ENCODE measurements around the gene ATP5ME. TPM values are rescaled to one million over a fixed set of nuclear protein-coding genes. Genes with fewer than 3 reads are reported as not detected.

ATP5ME gene
- total and polyA plus RNA-seq, 2 experiments from 2014 or later: 143 to 669 TPM

GRCh38 chr4:665381-665750, 8.7 kb downstream of the ATP5ME start:
- 94% methylated on average over 12 of the region's 12 CpGs for WGBS (ENCODE audit: low lambda C conversion rate, missing lambda C conversion rate)
- Histone ChIP-seq H3K9me2 (replicated peaks; ENCODE audit: insufficient read depth) (no peaks in the 10 kb centered on the region), H3K4me2 (peak overlapping the region; percentile 94)

DNA sequence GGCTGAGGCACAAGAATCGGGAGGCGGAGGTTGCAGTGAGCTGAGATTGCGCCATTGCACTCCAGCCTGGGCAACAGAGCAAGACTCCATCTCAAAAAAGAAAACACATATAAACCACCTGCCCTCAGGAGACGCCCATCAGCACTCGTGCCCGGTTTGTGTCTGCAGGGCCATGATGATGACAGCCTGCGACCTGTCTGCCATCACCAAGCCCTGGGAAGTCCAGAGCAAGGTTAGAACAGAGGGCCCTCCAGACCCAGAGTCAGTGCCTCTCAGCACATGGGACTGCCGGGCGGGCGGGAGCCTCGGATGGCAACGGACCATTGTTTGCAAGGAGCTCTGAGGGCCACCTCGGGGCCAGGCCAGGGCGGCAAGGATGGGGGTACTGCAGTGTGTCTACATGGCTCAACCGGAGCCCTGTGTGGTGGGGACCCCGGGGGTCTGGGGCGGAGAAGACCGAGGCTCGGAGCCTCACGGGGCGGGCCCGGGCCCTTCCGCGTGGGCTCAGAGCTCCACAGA, 9.3 kb downstream of the ATP5ME start:
- Histone ChIP-seq H3K27ac (no peak overlapping the region), H3K4me1 (ENCODE audit: insufficient read depth) (peaks cover 12% of the 10 kb centered on the region), H3K9me3 (ENCODE audit: low read depth) (no peaks in the 10 kb centered on the region), H4K20me1 (ENCODE audit: insufficient read depth, poor library complexity, severe bottlenecking) (no peaks in the 10 kb centered on the region), H3K79me2 (peaks cover 2% of the 10 kb centered on the region), H3K4me2 (peak overlapping the region; percentile 94), H3K27me3 (no peaks in the 10 kb centered on the region), H3K4me3 (no peak overlapping the region), H2AFZ (no peak overlapping the region), H3K36me3 (replicated peaks; ENCODE audit: insufficient read depth, low read depth) (no peaks in the 10 kb centered on the region), H3K9me2 (replicated peaks; ENCODE audit: insufficient read depth) (no peaks in the 10 kb centered on the region)
- no peak for DNase-seq (ENCODE audit: low spot score)
- no peak for TF ChIP-seq EZH2 (IDR thresholded peaks at IDR 0.05; ENCODE audit: borderline replicate concordance)
- TF ChIP-seq EZH2phosphoT487 (IDR thresholded peaks at IDR 0.05; ENCODE audit: low read depth, severe bottlenecking, unreplicated experiment): no peak
- TF ChIP-seq, protein P1, sequence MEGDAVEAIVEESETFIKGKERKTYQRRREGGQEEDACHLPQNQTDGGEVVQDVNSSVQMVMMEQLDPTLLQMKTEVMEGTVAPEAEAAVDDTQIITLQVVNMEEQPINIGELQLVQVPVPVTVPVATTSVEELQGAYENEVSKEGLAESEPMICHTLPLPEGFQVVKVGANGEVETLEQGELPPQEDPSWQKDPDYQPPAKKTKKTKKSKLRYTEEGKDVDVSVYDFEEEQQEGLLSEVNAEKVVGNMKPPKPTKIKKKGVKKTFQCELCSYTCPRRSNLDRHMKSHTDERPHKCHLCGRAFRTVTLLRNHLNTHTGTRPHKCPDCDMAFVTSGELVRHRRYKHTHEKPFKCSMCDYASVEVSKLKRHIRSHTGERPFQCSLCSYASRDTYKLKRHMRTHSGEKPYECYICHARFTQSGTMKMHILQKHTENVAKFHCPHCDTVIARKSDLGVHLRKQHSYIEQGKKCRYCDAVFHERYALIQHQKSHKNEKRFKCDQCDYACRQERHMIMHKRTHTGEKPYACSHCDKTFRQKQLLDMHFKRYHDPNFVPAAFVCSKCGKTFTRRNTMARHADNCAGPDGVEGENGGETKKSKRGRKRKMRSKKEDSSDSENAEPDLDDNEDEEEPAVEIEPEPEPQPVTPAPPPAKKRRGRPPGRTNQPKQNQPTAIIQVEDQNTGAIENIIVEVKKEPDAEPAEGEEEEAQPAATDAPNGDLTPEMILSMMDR (IDR thresholded peaks at IDR 0.05; ENCODE audit: poor library complexity): no peak
- WGBS (ENCODE audit: low lambda C conversion rate, missing lambda C conversion rate): 99% methylated on average over 19 of the region's 24 CpGs

More at GRCh38 chr4:665381-665750, 8.7 kb downstream of the ATP5ME start:
- TF ChIP-seq EZH2 (IDR thresholded peaks at IDR 0.05; ENCODE audit: borderline replicate concordance): no peak
- TF ChIP-seq EZH2phosphoT487 (IDR thresholded peaks at IDR 0.05; ENCODE audit: low read depth, severe bottlenecking, unreplicated experiment): no peak
- TF ChIP-seq, protein P1 (IDR thresholded peaks at IDR 0.05; ENCODE audit: poor library complexity): no peak
- Histone ChIP-seq H3K4me3 (no peak overlapping the region), H2AFZ (no peak overlapping the region), H3K36me3 (replicated peaks; ENCODE audit: insufficient read depth, low read depth) (no peaks in the 10 kb centered on the region), H4K20me1 (ENCODE audit: insufficient read depth, poor library complexity, severe bottlenecking) (no peaks in the 10 kb centered on the region), H3K79me2 (peaks cover 2% of the 10 kb centered on the region), H3K9me3 (ENCODE audit: low read depth) (no peaks in the 10 kb centered on the region), H3K4me1 (ENCODE audit: insufficient read depth) (peaks cover 12% of the 10 kb centered on the region), H3K27ac (no peak overlapping the region), H3K27me3 (no peaks in the 10 kb centered on the region)
- no peak for DNase-seq (ENCODE audit: low spot score)

GRCh38 chr4:663438-664428, 10.3 kb downstream of the ATP5ME start:
- H3K9me2 ChIP-seq (replicated peaks; ENCODE audit: insufficient read depth): no peaks in the 10 kb centered on the region
- H3K4me3 ChIP-seq: peak overlapping the region; percentile 86
- H4K20me1 ChIP-seq (ENCODE audit: insufficient read depth, poor library complexity, severe bottlenecking): no peaks in the 10 kb centered on the region
- TF ChIP-seq, protein P1 (IDR thresholded peaks at IDR 0.05; ENCODE audit: poor library complexity): peak; percentile 31
- TF ChIP-seq EZH2 (IDR thresholded peaks at IDR 0.05; ENCODE audit: borderline replicate concordance): no peak
- peaks cover 12% of the 10 kb centered on the region for H3K4me1 ChIP-seq (ENCODE audit: insufficient read depth)
- peaks cover 2% of the 10 kb centered on the region for H3K79me2 ChIP-seq
- H3K4me2 ChIP-seq: peak overlapping the region; percentile 94
- peak; percentile 82 for DNase-seq (ENCODE audit: low spot score)
- peak overlapping the region; percentile 92 for H2AFZ ChIP-seq
- 9% methylated on average over 35 of the region's 80 CpGs for WGBS (ENCODE audit: low lambda C conversion rate, missing lambda C conversion rate)
- H3K9me3 ChIP-seq (ENCODE audit: low read depth): no peaks in the 10 kb centered on the region
- no peaks in the 10 kb centered on the region for H3K27me3 ChIP-seq
- H3K27ac ChIP-seq: peak overlapping the region; percentile 70
- H3K36me3 ChIP-seq (replicated peaks; ENCODE audit: insufficient read depth, low read depth): no peaks in the 10 kb centered on the region
